Measurements from ENCODE around the gene ETNK2.
"Not testable (repeated sequence)": the region's sequence is repeated elsewhere in the genome, so short reads cannot be mapped to it uniquely, and the experiment has no call there.

ETNK2 gene

GRCh38 chr1:204098683-204099082, 53.2 kb downstream of the ETNK2 start:
- no peak for DNase-seq (ENCODE audit: low read depth)

GRCh38 chr1:204096931-204097330, 54.9 kb downstream of the ETNK2 start:
- no peak for DNase-seq (ENCODE audit: low read depth)

DNA sequence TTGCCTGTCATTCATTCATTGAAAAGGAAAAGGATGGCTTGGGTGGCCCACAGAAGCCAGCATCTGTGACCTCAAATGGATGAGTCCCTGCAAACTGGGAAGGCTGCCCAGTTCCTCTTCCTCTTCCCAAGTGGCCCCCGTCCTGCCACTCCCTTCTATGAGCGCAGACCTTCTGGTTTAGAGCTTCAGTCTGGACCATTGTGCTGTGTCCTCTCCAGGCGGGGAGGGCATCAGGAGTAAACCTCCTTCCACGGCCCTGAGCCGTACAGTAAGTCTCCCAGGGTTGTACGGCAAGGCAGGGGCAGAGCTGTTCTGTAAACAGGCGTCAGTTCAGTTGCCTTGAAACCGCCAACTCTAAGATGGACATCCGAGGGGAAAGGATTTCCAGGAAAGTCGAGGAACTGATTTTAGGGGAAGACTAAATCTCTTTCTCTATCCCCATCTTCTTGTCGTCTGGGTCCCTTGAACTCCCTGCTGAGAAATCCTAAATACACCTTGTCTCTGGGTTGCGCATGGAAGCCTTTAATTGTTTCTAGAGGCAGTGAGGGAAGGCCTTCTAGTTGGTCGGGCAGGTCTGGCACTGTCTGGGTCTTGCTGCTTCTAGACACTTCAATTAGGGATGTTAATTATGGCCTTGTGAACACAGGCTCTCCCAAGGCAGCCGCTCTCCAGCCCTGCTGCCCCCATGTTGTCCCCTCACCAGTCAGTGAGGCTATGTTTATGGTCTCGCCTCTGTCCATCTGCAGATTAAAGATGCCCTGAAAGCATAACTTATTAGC, 56.8 kb downstream of the ETNK2 start:
- DNase-seq (ENCODE audit: low read depth), result no peak

DNA sequence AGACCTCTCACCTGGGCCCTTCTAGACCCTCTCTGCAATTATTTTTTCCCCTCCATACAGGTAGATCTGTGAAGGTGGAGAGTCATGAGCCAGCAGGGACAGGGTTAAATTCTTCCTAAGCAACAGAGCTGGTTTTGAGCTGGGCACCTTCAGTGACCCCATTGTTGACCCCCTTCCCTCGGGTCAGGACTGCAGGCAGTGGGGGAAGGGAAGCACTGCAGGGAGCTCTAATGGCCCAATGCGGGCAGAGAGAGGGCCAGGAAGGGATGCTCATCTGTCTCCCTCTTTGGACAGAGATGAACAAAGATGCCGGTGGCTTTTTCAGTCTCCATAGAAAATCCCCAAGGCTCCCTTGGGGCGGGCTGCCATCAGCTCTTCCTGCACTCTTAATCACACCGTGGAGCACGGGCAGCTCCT, 57.5 kb downstream of the ETNK2 start:
- no peak for DNase-seq (ENCODE audit: low read depth)

DNA sequence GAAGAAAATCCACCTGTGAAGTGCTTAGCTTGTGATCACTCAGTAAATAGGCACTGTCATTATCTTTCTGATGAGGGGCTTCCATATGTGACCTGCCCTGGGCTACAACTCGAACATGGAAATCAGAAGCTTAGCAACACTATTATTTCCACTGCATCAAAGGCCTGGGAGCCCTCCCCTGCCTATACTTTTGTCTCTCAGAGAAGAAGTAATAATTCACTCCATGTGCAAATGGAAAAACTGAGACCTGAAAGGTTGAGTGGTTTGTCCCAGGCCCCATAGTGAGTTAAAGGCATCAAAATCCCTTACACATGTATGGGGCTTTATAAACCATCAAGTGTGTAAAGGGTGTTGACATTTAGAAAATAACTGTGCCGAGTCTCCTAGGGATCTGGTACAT, 58.1 kb downstream of the ETNK2 start:
- DNase-seq (ENCODE audit: low read depth), result no peak

DNA sequence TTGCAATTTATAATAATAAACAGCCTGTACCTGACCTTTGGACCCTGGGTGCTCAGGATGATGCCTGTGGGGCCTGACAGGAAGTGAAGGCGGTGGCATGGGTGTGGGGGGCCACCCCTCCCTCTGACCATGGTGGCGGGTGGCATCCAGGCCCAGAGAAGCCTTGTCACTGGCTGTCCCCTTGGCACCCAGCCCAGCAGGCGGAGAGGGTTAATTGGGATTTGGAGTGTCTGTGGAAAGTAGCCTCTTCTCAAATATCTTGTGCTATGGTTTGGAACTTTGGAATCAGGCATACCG, 58.5 kb downstream of the ETNK2 start:
- DNase-seq (ENCODE audit: low read depth), result no peak

- no peak for DNase-seq (ENCODE audit: low read depth)
Measured at GRCh38 chr1:204092632-204093420, 59.0 kb downstream of the ETNK2 start.

- no peak for DNase-seq (ENCODE audit: low read depth)
Measured at GRCh38 chr1:204091787-204092312, 60.0 kb downstream of the ETNK2 start.

DNA sequence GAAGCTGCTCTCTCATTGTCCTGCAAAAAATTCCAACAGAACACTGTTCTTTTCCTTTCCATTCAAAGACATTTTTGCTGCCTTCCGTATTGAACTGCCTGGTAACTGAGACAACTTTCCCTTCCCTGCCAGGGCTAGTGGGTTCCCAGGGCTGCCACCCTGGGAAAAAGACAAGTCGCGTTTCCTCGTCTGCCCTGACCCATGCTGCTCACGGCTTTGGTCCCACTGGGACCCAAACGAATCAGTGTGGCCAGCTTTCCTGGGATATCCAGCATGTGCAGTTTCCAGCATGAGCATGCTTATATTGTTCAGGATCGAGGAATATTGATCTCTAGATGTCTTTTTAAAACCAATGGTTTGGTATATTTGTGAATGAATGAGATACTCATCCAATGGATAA, 60.8 kb downstream of the ETNK2 start:
- DNase-seq (ENCODE audit: low read depth), result no peak

GRCh38 chr1:204090132-204090531, 61.7 kb downstream of the ETNK2 start:
- not testable (repeated sequence) for DNase-seq (ENCODE audit: low read depth)

GRCh38 chr1:204089044-204089751, 62.6 kb downstream of the ETNK2 start:
- DNase-seq (ENCODE audit: low read depth), result peak; percentile 76

- DNase-seq (ENCODE audit: low read depth), result no peak
Measured at GRCh38 chr1:204088596-204088995, 63.2 kb downstream of the ETNK2 start.

DNA sequence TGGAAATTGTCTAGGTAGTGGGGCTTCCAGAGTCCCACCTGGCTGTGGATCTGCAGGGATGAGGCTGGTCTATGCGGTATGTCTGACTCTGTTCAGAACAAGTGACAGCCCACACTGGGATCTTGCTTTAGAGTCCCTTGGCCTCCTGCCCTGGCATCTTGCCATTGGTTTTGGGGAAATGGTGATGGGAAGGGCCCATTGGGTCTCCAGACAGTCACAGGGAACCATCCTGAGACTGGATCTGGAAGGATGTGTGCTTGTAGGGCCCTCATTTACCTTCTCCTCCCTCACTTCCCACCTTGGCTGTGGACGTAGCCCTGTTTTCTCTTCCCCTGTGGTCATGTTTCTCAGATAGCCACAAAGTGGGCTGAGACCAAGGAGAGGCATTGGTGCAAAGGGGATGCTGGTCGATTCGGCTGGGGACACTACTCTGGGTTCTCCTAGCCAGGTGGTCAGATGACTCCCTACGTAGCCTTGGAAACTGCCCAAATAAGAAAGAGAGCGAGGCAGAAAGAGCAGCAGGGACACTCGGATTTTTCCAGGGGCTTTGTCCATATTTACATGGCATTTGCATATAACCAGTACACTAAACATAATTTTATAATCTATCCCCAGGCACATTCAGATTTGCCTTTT, 63.8 kb downstream of the ETNK2 start:
- no peak for DNase-seq (ENCODE audit: low read depth)

GRCh38 chr1:204087181-204087892, 64.5 kb downstream of the ETNK2 start:
- DNase-seq (ENCODE audit: low read depth), result no peak

- DNase-seq (ENCODE audit: low read depth), result no peak
Measured at GRCh38 chr1:204085876-204086275, 66.0 kb downstream of the ETNK2 start.

- no peak for DNase-seq (ENCODE audit: low read depth)
Measured at GRCh38 chr1:204084247-204084772, 67.5 kb downstream of the ETNK2 start.

DNA sequence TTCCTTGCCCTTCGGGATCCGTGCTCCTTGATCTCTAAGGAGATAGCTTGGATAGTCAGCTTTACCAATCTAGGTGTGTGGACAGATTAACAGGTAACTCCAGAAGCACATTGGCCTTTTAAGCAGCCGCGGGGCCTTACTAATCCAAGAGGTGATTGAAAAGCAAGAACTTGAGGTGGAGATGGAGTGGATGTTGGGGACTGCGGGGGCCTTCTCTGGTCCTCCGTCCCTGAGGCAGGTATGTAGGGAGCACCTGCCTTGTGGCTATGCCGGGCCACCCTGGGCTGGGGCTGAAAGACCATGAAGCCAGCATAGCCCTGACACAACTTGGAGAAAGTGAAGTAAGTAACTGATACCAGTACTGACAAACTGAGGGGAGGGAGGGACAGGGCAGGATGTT, 68.4 kb downstream of the ETNK2 start:
- DNase-seq (ENCODE audit: low read depth), result no peak

DNA sequence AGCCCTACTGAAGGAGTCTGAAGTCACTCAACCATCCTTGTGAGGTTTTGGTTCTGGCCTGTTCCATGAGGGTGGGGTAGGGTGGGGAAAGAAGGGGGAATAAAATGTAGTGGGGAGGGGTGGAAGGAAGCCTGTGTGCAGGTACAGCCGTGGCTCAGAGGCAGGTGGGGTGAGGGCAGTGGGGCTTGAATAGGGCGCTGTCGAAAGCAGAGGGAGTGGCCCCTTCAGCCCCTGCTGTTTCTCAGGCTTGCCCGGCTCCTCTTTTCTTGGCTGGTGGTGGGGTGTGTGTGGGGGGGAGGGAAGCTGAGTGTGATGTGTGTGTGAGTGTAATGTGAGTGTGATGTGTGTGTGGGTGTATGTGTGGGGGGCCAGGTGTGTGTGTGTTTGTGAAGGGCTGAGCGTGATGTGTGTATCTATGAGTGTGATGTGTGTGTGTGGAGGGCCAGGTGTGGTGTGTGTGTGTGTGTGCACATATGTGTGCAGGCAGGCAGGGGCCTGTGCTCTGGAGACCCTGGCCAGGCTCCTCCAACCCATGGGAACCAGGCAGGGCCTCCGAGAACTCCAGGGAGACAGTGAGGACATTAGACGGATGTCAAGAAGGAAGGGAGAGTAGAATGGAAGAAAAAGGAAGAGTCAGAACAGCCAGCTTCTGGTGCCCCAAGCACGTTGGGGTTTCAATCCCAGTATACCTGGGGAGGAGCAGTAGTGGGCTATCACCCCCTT, 69.9 kb downstream of the ETNK2 start:
- no peak for DNase-seq (ENCODE audit: low read depth)

DNA sequence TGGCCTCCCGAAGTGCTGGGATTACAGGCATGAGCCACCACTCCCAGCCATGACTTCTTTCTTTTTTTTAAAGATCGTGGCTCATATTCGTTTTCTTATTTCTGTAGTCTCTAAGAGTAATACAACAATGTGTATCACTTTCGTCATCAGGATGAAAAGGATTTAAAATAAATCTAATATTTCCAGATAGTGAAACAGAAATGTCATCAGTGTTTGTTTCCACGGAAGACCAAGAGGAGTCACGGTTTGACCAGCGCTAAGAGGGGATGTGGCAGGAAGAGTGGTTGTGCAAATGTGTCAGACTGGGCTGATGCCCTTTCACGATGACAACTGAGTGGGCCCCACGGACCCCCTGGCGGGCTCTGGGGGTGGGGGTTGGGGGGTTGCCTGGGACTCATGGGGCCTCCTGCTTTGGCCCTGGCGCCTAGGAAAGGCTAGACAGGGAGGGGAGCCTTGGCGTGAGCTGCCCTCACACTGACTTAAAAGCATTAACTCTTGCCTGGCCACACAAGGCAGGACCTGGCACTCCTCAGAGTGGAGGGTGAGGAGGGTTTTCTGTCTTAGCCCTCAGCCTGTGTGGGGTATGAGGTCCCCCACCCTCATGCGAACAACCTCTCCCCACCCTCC, 70.6 kb downstream of the ETNK2 start:
- peak; percentile 67 for DNase-seq (ENCODE audit: low read depth)
